ENCODE measurements around the gene OSTM1. TPM values are rescaled to one million over a fixed set of nuclear protein-coding genes. Genes with fewer than 3 reads are reported as not detected.

The OSTM1 gene
- total and polyA plus RNA-seq, 2 of the 8 experiments (the other 6 are each of a cell fraction or from before 2014, with no cell fraction given), result 17.7 to 26.1 TPM

DNA sequence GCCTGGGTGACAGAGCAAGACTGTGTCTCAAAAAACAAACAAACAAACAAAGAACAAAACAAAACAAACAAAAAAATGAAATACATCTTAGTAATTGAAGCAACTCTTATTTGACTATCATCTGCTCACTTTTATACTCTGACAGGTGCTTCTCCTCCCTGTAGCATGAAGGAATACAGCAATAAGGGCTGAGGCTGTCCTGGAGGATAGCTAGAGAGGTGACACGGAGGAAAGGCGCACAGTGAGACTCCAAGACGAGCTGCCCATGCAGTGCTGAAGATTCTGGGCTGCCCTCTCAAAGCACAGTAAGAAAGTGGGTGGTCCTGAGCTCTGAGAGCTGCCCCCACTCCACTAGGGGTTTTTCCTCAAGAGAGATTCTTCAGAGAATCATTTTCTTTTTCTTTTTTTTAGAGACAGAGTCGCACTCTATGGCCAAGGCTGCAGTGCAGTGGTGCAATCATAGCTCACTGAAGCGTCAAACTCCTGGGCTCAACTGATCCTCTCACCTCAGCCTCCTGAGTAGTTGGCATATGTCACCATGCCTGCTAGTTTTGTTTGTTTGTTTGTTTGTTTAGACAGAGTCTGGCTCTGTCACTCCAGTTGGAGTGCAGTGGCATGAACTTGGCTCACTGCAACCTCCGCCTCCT lies 50.0 kb downstream of the OSTM1 start:
- H3K27me3 ChIP-seq (replicated peaks in 1 of 4; ENCODE audit: control insufficient read depth in 3 of 4, extremely low read depth in 1 of 4, insufficient read depth in 3 of 4, low read length in 3 of 4), result no peaks in the 10 kb centered on the region
- CTCF ChIA-PET (ENCODE audit: partially characterized antibody), result interaction anchor here (0.6 to 2.6 kb wide), 9 partner anchors 9 to 172 kb away, joined by 3 to 12 read pairs (median 4); no protein-coding TSS in a partner anchor

More for the DNA sequence above, 50.0 kb downstream of the OSTM1 start:
- H2BK15ac ChIP-seq (ENCODE audit: low read length), result no peak overlapping the region
- H2AK5ac ChIP-seq (ENCODE audit: low read depth, low read length), result no peak overlapping the region
- H4K91ac ChIP-seq (replicated peaks; ENCODE audit: insufficient read length, low read length), result no peak overlapping the region
- H3K27ac ChIP-seq (ENCODE audit: low read depth, low read length), result no peak overlapping the region
- no peaks in the 10 kb centered on the region for H4K20me1 ChIP-seq (replicated peaks in 1 of 2; ENCODE audit: control insufficient read depth in 1 of 2, insufficient read depth in 2 of 2, low read length in 2 of 2)
- FAIRE-seq (no peak), DNase-seq (ENCODE audit: low read depth in 1 of 2, low spot score in 2 of 2) (no peak)
- no peak overlapping the region for H3K18ac ChIP-seq (ENCODE audit: extremely low read depth, low read length)
- no peak overlapping the region for H3K9ac ChIP-seq (replicated peaks in 1 of 4; ENCODE audit: extremely low read depth in 1 of 4, low read depth in 3 of 4, low read length in 3 of 4)
- H2AFZ ChIP-seq (ENCODE audit: low read length), result no peak overlapping the region
- H3K14ac ChIP-seq (ENCODE audit: insufficient read length), result no peak overlapping the region
- no peak overlapping the region for H3K4me3 ChIP-seq (ENCODE audit: extremely low read depth in 1 of 4, insufficient read depth in 2 of 4, low read depth in 3 of 4, low read length in 4 of 4)
- H3K23ac ChIP-seq (ENCODE audit: insufficient read length), result no peak overlapping the region
- H4K5ac ChIP-seq (ENCODE audit: insufficient read length, low read depth, low read length), result no peak overlapping the region
- H3K4me2 ChIP-seq (ENCODE audit: insufficient read depth in 1 of 2, low read depth in 2 of 2, low read length in 2 of 2), result no peak overlapping the region
- TF ChIP-seq BCL11A (IDR thresholded peaks at IDR 0.05; ENCODE audit: low read depth in 2 of 2, low read length in 2 of 2) (no peak), KDM4A (IDR thresholded peaks at IDR 0.05; ENCODE audit: low read depth, low read length, severe bottlenecking) (no peak), PHF8 (conservative IDR thresholded peaks at IDR 0.05; ENCODE audit: low read depth, low read length) (no peak), SIN3A (conservative IDR thresholded peaks at IDR 0.05 in 1 of 2, IDR thresholded peaks at IDR 0.05 in 1 of 2; ENCODE audit: low read depth in 1 of 2, low read length in 2 of 2) (no peak), JUN (IDR thresholded peaks at IDR 0.05; ENCODE audit: low read depth, low read length) (no peak), CEBPB (IDR thresholded peaks at IDR 0.05; ENCODE audit: low read depth, low read length) (no peak), GABPA (IDR thresholded peaks at IDR 0.05; ENCODE audit: borderline replicate concordance, insufficient read depth, low read length) (no peak), CHD1 (IDR thresholded peaks at IDR 0.05; ENCODE audit: low read depth, low read length) (no peak)
- POLR2A ChIA-PET (ENCODE audit: partially characterized antibody), result interaction anchor here (0.7 to 0.8 kb wide), 3 partner anchors 9 to 118 kb away, joined by 3 read pairs; no protein-coding TSS in a partner anchor
- H3K36me3 ChIP-seq (ENCODE audit: control insufficient read depth in 2 of 4, insufficient read depth in 4 of 4, low read length in 3 of 4), result no peaks in the 10 kb centered on the region
- H3K79me1 ChIP-seq (ENCODE audit: low read depth, low read length), result no peaks in the 10 kb centered on the region
- no peak overlapping the region for H3K4ac ChIP-seq (replicated peaks; ENCODE audit: insufficient read length, low read depth, low read length)
- 87% methylated on average over 6 of the region's 6 CpGs; no CpG with 5 or more reads in 1 of the 2 experiments for WGBS, 2 experiments (ENCODE audit: extremely low coverage in 1 of 2, insufficient coverage in 1 of 2, insufficient read length in 1 of 2, insufficient replicate concordance in 2 of 2, low coverage in 1 of 2, low lambda C conversion rate in 2 of 2, missing lambda C conversion rate in 1 of 2)
- H3K9me3 ChIP-seq (ENCODE audit: insufficient read depth in 2 of 2, low read depth in 1 of 2, low read length in 1 of 2), result no peaks in the 10 kb centered on the region
- no peak overlapping the region for H2BK5ac ChIP-seq (ENCODE audit: low read depth, low read length)
- H2BK12ac ChIP-seq (ENCODE audit: low read depth, low read length), result no peak overlapping the region
- H2BK20ac ChIP-seq (ENCODE audit: low read length), result no peak overlapping the region
- H4K8ac ChIP-seq (ENCODE audit: extremely low read depth, insufficient read depth, low read length), result no peak overlapping the region
- no peak overlapping the region for H3K56ac ChIP-seq (replicated peaks; ENCODE audit: insufficient read length, low read depth, low read length)
- no peaks in the 10 kb centered on the region for H3K23me2 ChIP-seq (ENCODE audit: low read depth, low read length)
- H3K4me1 ChIP-seq (replicated peaks in 1 of 4; ENCODE audit: control insufficient read depth in 3 of 4, insufficient read depth in 4 of 4, low read length in 3 of 4), result no peaks in the 10 kb centered on the region
- no peaks in the 10 kb centered on the region for H3K79me2 ChIP-seq (ENCODE audit: control insufficient read depth in 1 of 2, insufficient read depth in 2 of 2, low read length in 2 of 2)
- H2BK120ac ChIP-seq (replicated peaks; ENCODE audit: low read depth, low read length), result no peak overlapping the region
